GM12892 (cell line): Measurements from ENCODE around the gene DNAH6.

Experiments used
- POLR2AphosphoS5 ChIP-seq: IDR thresholded peaks from 2 replicates; pipeline ENCODE4 v1.6.1; 2011; ENCODE audit warnings: low read depth, low read length, control low read depth
- TAF1 ChIP-seq: IDR thresholded peaks from 2 replicates; pipeline ENCODE4 v1.6.1; 2011; ENCODE audit warnings: low read depth, mild to moderate bottlenecking, control low read depth, low read length, borderline replicate concordance

DNA sequence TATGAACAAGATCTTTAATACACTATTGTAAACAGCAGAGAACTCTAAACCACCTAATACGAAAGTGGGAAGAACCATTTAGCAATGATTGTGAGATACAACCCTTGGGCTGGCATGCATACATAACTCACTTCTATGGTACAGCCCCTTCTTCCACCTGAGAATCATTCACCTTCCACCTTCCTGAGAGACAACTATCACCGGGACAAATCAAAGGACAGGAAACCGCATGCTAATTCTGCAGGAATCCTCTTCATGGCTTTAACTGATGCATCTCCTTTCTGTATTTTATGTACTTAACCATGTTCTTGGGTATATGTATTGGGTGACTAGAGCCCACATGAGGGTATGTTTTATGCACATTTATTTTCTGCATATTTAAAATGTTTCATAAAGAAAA, 241.3 kb downstream of the DNAH6 start:
- no peak for TF ChIP-seq TAF1
- no peak for TF ChIP-seq POLR2AphosphoS5
